ENCODE data around the gene PARP3. TPM values are rescaled to one million over a fixed set of nuclear protein-coding genes. Genes with fewer than 3 reads are reported as not detected.

The PARP3 gene
- total RNA-seq, 1 donor from 2014 or later: 4.6 TPM

DNA sequence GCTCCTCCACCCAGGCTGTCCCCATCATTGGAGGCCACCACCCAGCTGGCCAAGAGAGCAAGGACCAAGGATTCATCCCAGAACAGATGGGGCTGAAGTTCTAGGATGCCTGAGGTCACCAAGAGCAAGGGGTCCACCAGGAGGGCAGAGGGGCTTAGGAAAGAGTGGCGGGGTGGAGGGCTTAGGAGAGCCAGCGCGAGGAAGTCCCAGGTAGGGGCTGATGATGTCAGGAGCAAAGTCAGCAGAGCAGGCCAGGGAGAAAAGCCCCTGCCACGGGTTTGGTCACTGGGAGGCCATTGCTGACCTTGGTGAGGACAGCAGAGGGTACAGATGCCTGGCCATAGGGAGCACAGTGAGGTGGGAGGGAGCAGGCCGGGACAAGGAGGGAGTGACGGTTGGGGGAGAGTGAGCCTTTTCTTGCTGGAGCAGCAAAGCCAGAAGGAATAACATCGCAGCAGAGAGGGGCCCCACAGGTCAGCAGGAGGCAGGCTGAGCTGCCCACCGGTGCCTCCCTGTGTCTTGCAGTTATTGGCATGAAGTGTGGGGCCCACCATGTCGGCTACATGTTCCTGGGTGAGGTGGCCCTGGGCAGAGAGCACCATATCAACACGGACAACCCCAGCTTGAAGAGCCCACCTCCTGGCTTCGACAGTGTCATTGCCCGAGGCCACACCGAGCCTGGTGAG, 5.2 kb downstream of the PARP3 start:
- TF ChIP-seq CTCF (conservative IDR thresholded peaks at IDR 0.05): no peak
- H3K4me1 Mint-ChIP-seq: peaks cover 3% of the 10 kb centered on the region
- H3K36me3 Mint-ChIP-seq (ENCODE audit: low read depth): no peaks in the 10 kb centered on the region
- DNase-seq (ENCODE audit: low read depth, low spot score): no peak
- H3K9me3 Mint-ChIP-seq: no peaks in the 10 kb centered on the region
- H3K4me3 Mint-ChIP-seq: no peak overlapping the region
- H3K27ac Mint-ChIP-seq (ENCODE audit: unreplicated experiment): no peak overlapping the region
- peaks cover 11% of the 10 kb centered on the region for H3K27me3 Mint-ChIP-seq (ENCODE audit: low read depth)

DNA sequence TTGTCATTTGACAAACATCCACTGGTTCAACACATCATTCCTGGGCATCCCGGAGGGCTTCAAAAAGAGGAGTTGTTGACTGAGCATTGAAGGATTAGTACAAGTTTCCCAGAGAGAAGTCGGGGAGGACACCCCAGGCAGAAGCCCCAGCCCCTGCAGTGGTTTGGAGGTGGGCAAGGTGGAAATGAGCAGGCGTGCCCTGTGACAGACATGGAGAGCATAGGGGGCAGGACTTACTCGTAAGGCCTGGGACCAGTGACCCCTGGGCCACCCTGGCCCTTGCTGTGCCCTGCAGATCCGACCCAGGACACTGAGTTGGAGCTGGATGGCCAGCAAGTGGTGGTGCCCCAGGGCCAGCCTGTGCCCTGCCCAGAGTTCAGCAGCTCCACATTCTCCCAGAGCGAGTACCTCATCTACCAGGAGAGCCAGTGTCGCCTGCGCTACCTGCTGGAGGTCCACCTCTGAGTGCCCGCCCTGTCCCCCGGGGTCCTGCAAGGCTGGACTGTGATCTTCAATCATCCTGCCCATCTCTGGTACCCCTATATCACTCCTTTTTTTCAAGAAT, 5.9 kb downstream of the PARP3 start:
- no peak for TF ChIP-seq CTCF (conservative IDR thresholded peaks at IDR 0.05)
- Mint-ChIP-seq H3K27me3 (ENCODE audit: low read depth) (peaks cover 14% of the 10 kb centered on the region), H3K27ac (ENCODE audit: unreplicated experiment) (no peak overlapping the region)

GRCh38 chr3:51949121-51949520, 7.0 kb downstream of the PARP3 start:
- Mint-ChIP-seq H3K36me3 (ENCODE audit: low read depth) (no peaks in the 10 kb centered on the region), H3K27me3 (ENCODE audit: low read depth) (peaks cover 23% of the 10 kb centered on the region), H3K4me1 (peaks cover 13% of the 10 kb centered on the region), H3K4me3 (no peak overlapping the region), H3K27ac (ENCODE audit: unreplicated experiment) (no peak overlapping the region), H3K9me3 (no peaks in the 10 kb centered on the region)
- no peak for DNase-seq (ENCODE audit: low read depth, low spot score)
- TF ChIP-seq CTCF (conservative IDR thresholded peaks at IDR 0.05): no peak

More for the DNA sequence above, 5.9 kb downstream of the PARP3 start:
- Mint-ChIP-seq H3K36me3 (ENCODE audit: low read depth) (no peaks in the 10 kb centered on the region), H3K9me3 (no peaks in the 10 kb centered on the region), H3K4me3 (no peak overlapping the region), H3K4me1 (peaks cover 2% of the 10 kb centered on the region)
- DNase-seq (ENCODE audit: low read depth, low spot score): no peak

DNA sequence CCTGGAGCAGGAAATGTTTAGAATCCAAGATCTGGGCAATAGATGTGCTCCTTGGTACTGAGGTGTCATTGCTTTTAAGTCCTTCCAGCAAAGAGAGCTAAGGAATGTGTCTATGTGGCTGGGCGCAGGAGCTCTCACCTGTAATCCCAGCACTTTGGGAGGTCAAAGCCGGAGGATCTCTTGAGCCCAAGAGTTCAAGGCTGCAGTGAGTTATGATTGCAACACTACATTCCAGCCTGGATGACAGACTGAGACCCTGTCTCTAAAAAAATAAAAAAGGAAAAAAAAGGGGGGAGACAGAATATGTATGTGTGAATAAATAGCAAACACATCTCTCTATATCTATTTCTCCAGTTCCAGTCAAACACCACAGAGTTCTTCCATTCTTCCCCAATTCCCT, 8.7 kb downstream of the PARP3 start:
- peaks cover 33% of the 10 kb centered on the region for H3K27me3 Mint-ChIP-seq (ENCODE audit: low read depth)

GRCh38 chr3:51953445-51953844, 11.3 kb downstream of the PARP3 start:
- H3K27ac Mint-ChIP-seq (ENCODE audit: unreplicated experiment): no peak overlapping the region
- H3K27me3 Mint-ChIP-seq (ENCODE audit: low read depth): peaks cover 37% of the 10 kb centered on the region
- no peak overlapping the region for H3K4me3 Mint-ChIP-seq
- H3K36me3 Mint-ChIP-seq (ENCODE audit: low read depth): peaks cover 4% of the 10 kb centered on the region
- no peak for TF ChIP-seq CTCF (conservative IDR thresholded peaks at IDR 0.05)
- H3K4me1 Mint-ChIP-seq: peaks cover 18% of the 10 kb centered on the region
- H3K9me3 Mint-ChIP-seq: no peaks in the 10 kb centered on the region
- DNase-seq (ENCODE audit: low read depth, low spot score): no peak

More for the DNA sequence above, 8.7 kb downstream of the PARP3 start:
- no peak for DNase-seq (ENCODE audit: low read depth, low spot score)
- TF ChIP-seq CTCF (conservative IDR thresholded peaks at IDR 0.05): no peak
- H3K4me1 Mint-ChIP-seq: peaks cover 15% of the 10 kb centered on the region
- no peaks in the 10 kb centered on the region for H3K36me3 Mint-ChIP-seq (ENCODE audit: low read depth)
- no peak overlapping the region for H3K27ac Mint-ChIP-seq (ENCODE audit: unreplicated experiment)
- H3K4me3 Mint-ChIP-seq: no peak overlapping the region
- no peaks in the 10 kb centered on the region for H3K9me3 Mint-ChIP-seq

All from neural crest cell (in vitro differentiated cells).